ENCODE measurements around the gene TOP3B.

Gene TOP3B, protein sequence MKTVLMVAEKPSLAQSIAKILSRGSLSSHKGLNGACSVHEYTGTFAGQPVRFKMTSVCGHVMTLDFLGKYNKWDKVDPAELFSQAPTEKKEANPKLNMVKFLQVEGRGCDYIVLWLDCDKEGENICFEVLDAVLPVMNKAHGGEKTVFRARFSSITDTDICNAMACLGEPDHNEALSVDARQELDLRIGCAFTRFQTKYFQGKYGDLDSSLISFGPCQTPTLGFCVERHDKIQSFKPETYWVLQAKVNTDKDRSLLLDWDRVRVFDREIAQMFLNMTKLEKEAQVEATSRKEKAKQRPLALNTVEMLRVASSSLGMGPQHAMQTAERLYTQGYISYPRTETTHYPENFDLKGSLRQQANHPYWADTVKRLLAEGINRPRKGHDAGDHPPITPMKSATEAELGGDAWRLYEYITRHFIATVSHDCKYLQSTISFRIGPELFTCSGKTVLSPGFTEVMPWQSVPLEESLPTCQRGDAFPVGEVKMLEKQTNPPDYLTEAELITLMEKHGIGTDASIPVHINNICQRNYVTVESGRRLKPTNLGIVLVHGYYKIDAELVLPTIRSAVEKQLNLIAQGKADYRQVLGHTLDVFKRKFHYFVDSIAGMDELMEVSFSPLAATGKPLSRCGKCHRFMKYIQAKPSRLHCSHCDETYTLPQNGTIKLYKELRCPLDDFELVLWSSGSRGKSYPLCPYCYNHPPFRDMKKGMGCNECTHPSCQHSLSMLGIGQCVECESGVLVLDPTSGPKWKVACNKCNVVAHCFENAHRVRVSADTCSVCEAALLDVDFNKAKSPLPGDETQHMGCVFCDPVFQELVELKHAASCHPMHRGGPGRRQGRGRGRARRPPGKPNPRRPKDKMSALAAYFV

DNA sequence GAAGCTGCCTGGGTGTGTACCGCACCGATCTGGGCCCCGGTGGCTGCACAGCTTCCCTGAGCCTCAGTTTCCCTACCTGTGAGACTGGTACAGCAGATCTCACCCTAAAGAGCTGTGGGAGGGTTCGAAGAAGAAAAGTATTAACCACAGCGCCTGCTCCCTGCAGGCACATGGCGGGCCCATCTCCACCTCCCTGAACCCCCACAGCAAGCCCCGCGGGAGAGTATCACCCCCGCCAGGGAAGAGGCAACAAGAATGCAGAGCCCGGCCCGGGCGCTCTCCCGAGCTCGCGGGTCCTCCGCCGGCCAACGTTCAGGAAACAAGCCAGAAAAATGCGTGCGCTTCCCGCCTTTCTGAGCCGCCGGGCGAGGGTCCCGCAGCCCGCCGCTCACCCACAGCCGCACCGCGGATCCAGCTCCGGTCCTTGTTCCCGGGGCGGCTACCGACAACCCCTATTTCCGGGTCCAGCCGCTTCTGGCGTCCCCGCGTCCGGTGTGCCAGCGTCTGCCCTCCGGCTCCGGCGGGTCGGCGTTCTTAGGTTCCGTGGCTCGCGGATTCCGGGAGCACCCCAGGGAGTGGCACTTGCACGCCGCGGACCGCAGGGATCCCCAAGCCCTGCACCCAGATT, at the start of gene TOP3B:
TSS of gene TOP3B (minus strand) at position 450 of the 628 bp plus-strand sequence. CDS start 7,078 bp downstream, outside the sequence.
- DNase-seq (ENCODE audit: low read depth): peak; percentile 29

DNA sequence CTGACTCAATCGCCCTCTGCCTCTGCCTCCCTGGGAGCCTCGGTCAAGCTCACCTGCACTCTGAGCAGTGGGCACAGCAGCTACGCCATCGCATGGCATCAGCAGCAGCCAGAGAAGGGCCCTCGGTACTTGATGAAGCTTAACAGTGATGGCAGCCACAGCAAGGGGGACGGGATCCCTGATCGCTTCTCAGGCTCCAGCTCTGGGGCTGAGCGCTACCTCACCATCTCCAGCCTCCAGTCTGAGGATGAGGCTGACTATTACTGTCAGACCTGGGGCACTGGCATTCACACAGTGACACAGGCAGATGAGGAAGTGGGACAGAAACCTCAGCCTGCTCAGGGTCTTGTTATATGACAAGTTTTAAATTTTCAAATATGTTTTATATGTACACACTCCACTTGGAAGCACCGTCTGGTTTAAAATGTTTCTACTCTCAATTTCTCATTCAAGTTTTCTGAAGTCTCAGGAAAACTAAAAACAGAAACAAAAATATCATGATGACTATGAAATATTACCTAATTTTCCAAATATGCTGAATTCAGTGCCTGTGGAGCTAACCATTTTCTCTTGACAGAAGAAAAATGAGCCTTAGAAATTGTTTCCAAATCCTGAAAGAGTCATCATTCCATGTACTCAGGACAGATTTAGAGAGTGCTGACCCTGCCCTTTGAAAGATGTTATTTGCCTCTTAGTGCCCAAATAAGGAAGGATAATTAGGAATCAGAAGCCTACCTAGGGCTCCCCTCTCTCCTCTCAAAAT, 48.8 kb upstream of the TOP3B start:
- no peak for DNase-seq (ENCODE audit: low read depth)

DNA sequence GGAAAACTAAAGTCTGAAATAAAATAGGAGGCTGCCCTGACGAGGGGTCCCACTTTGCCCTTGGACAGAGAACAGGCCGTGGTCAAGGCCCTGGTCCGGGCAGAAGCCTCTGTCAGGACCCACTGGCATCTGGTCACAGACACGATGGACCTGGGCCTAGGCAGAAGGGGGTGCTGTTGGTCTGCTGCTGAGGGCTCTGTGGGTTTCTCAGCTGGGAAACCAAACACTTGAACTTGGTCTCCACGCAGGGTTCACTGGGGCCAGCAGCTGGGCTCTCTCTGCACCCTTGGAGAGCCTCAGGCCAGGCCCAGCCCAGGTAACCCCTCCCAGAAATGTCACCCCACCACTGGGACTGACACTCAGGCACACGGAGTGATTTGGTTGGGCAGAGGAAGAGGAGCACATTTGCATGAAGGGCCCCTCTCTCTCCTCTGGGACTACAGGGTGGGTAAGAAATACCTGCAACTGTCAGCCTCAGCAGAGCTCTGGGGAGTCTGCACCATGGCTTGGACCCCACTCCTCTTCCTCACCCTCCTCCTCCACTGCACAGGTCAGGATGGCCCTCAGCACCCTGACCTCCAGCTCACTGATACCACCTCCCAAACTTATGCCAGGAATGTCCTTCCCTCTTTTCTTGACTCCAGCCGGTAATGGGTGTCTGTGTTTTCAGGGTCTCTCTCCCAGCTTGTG, 48.1 kb upstream of the TOP3B start:
- DNase-seq (ENCODE audit: low read depth): no peak

DNA sequence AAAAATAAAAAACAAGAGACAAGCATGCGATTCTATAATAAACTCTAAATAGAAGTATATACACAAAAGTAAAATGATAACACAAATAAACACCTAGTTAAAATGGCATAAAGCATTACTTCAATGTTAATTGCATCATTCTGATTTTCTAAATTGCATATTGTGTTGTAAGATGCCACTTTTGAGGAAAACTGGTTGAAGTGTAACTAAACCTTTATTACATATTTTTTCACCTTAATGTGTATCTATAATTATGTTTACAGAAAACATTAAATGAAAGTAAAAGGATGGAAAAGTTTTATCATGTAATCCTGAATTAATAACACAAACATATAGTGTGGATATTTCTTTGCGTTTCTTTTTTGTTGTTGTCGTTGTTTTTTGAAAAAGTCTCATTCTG, 45.4 kb upstream of the TOP3B start:
- no peak for DNase-seq (ENCODE audit: low read depth)

DNA sequence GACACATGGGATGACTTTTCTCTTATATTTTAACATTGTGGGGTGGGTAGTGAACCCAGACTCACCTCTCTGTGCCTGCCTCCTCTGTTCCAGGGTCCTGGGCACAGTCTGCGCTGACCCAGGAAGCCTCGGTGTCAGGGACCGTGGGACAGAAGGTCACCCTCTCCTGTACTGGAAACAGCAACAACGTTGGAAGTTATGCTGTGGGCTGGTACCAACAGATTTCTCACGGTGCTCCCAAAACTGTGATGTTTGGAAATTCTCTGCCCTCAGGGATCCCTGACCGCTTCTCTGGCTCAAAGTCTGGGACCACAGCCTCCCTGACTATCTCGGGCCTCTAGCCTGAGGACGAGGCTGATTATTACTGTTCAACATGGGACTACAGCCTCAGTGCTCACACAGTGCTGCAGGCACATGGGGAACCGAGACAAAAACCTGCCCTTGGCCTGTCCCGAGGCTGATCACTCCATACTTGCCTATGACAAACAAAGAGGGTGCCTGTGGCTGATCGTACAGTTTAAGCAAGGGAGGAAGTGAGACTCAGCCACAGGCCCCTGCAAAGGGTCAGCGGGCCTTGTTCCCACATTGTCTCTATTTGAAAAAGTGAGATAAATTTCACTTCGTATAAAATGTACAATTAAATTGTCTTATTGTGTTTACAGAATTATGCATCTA, 43.7 kb upstream of the TOP3B start:
- DNase-seq (ENCODE audit: low read depth): no peak

DNA sequence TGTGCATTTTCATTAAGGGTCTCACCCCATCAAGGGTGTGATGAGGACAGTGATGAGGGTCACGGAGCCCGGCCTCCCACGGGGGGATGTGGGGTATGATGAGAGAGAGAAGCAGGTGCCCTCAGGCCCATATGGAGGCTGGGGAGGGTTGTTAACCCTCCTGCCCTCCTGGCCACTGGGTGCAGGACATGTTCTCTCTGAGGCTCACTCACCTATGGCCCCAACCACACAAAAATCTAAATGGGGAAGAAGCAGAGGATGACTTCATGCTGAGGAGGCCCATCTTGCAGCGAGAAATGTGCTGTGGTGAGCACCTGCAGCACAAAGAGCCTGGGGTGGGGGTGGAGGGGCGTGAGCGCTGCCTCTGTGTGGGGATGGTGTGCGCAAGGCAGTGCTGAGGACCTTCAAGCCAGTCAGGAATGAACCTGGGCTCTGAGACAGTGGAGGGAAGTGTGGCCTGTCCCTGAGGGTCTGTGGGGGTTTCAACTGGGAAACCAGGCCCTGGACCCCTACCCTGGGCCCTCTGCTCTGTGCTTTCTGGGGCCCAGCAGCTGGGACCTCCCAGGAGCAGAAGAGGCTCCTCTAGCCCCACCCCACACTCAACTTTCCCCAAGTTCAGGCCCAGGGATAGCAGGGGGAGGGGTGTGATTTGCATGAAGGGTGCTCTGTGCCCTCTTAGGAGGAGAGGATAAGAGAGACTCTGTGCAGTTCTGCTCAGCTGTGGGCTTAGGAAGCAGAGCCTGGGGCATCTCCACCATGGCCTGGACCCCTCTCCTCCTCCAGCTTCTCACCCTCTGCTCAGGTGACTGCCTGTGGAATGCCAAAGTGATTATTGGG, 43.0 kb upstream of the TOP3B start:
- DNase-seq (ENCODE audit: low read depth): no peak

DNA sequence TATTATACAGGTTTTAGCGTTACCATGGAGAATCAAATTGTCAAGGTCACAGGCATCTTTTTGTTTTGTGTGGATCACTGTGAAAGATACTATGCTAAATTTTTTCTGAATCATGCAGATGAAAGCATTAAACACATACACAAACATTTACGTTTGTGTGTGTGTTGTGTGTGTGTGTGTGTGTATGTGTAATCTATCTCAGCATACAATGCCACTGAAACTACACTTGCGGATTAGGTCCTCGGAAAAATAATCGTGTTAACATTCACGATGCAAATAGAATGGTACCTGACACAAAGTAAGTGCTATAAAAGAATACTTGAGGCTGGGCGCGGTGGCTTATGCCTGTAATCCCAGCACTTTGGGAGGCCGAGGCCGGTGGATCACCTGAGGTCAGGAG, 41.9 kb upstream of the TOP3B start:
- DNase-seq (ENCODE audit: low read depth): no peak

DNA sequence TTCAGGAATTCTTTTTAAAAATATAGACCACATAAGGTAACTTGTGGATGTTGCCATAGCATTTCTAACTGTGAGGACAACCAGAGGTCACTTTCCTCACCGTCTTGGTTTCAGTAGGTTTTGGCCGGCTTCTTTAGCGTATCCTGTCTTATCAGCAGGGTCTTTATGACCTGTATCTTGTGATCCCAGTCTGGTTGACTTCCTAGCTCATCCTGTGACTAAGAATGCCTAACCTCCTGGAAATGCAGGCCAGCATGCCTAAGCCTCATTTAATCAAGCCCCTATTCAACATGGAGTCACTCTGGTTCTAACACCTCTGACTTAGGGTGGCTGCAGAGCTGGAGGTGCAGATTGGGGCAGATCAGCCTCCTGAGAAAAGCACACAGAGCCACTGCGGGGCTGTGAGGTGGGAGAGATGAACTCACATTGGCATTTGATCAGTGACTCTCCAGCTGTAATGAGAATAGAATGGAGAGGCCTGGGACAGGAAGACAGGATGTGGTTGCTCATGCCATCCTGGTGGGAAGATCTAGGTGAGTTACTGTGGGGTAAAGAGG, 41.1 kb upstream of the TOP3B start:
- DNase-seq (ENCODE audit: low read depth): no peak

DNA sequence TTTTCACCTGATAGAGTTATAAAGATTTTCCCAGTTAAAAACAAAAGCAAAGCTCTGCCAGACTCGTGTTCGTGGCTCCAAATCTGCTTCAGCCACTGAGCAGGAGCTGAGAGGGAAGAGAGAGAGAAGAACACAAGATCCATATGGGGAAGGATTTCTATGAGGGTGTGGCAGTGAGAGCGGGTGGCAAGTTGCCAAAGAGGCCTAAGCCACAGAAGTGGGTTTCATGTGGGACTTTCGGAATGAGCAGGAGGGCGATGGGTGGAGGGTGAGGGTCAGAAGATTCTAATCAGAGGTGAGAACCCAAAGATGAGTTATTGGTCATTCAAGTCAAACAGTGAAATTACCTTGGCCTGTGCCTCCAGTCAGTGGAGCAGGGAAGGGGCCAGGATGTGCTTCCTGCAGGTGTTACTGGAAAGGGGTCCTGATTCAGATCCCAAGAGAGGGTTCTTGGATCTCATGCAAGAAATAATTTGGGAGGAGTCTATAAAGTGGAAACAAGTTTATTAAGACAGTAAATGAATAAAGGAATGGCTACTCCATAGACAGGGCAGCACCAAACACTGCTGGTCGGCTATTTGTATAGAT, 40.5 kb upstream of the TOP3B start:
- no peak for DNase-seq (ENCODE audit: low read depth)

DNA sequence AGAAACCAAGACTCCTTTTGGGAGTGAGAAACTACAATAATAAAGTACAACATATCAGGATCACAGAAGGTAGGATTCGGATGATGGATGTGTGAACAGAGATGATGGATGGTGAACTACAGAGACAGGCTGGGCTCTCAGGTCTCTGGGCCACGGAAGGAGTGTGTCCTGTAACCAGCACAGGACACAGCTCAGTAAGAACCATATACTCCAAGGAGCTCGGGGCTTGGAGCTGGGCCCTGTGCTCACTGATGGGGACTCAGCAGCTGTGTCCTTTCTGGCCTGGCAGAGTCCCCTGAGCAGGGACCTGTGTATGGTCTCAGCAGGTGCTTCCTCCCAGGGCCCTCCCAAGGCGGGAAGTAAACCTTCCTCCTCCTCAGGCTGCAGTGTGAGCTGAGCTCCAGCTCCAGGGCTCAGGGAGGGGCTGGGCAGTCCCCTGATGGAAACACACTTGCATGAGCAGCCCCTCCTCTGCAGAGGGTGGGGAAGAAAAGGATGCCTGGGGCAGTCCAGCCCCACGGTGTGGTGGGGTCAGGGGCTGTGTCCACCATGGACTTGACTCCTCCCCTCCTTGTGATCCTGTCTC, 39.8 kb upstream of the TOP3B start:
- no peak for DNase-seq (ENCODE audit: low read depth)

DNA sequence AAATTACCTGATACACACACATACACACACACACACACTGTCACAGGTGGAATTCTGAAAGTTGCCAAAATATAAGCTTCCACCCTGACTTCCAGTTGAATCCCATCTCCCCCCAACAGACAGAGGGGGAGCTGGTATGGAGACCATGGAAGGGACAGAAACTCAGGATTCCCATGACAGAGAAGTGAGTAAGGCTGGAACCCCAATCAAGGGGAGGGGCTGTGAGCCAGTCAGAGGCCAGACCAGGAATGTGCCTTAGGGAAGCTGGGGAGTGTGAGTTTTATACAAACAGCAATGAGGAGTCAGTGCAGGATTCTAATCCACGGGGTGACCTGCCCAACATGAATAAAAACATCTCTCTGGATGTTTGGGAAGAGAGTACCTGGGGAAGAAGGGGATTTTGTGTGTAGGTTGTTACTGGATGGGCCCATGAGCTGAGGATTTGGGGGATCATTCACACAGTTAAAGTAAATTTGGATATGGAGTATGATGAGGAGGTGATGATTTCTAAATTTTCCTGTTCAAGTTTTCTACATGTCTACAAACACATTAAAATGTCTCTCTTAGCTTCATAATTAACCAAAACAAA, 38.7 kb upstream of the TOP3B start:
- DNase-seq (ENCODE audit: low read depth): no peak

DNA sequence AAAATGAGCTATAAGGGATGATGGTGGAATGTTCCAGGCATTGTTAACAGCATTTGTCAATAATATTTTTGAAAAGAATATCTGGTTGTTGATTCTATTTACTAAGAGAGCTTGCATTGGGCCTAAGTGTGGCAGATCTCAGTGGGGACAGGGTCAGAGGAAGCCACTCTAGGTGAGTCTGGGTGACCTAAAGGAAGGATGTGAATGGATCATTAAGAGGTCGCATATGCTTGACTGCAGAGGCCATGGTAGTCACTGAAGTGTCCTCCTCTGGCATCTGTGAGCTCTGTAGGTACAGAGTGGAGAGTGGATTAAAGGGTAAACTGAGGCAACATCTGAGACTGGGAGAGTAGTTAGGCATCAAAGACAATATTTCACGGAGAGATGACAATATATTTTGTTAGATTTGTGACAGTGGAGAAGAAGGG, 37.9 kb upstream of the TOP3B start:
- no peak for DNase-seq (ENCODE audit: low read depth)

DNA sequence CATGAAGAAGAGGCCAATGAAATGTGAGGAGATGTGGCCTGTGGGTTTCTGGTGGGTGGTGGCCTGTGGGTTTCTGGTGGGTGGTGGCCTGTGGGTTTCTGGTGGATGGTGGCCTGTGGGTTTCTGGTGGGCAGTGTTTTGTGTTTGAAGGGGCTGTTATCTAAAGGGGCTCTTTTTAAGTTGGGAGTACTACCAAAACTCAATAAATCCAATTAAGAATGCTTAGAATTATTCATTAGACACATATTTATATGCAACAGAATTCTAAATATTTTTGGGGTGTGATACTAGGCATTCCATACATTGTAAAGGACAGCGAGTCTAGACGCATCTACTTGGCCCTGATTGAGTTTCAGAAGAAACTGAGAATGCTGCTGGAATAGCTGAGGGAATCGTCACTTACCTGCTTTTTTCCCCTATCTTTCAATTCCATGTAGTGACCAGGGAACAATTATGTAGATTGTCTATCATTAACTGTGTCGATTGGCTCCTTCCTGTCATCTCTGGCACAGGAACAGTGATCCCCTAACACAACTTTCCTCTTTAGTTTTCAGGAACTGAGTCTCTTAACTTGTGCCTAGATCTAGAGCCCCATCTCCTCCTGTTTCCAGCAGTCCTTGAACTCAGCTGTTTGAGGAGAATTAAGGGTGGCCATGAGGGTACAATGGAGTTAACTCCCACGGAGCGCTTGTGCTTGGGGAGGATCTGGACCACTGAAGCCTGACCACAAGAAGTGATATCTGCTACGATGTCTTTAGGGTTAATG, 37.3 kb upstream of the TOP3B start:
- DNase-seq (ENCODE audit: low read depth): no peak

DNA sequence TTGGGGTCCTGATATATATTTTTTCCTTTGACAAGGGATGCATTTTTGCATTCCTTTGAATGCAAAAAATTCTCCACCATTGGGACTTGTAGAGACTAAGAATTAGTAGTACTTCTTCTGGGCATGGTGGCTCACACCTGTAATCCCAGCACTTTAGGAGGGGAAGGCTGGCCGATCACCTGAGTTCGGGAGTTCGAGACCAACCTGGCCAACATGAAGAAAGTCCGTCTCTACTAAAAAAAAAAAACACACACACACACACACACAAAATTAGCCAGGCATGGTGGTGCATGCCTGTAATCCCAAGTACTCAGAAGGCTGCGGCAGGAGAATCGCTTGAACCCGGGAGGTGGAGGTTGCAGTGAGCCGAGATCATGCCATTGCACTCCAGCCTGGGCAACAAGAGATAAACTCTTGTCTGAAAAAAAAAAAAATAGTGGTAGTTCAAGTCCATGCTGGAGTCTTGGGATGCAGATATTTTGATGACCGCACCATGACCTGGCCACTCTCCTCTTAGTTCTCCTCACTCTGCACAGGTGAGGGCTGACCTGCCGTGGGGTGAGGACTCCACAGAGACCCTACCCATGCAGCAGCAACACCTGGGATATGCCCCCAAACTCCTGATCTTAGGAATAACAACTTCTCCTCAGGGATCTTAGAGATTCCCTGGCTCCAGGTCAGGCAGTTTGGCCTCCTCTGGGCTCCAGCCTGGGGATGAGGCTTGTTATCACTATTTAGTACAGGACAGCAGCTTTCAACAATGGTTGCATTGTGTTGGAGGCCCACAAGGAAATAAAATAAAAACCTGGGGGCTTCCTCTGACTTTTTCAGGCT, 36.5 kb upstream of the TOP3B start:
- no peak for DNase-seq (ENCODE audit: low read depth)

DNA sequence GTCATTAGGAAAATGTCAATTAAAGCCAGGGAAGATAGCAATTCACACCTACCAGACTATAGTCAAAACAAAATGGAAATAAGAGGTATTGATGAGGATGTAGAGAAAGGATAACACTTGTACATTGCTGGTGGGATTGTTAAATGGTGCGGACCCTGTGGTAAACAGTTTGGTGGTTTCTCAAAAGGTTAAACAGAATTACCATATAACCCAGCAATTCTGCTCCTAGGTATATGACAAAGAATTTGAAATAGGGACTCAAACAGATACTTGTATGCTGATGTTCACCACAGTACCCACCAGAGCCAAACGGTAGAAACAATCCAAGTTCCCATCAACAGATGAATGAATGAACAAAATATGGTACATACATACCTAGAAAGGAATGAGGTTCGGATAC, 33.0 kb upstream of the TOP3B start:
- no peak for DNase-seq (ENCODE audit: low read depth)

DNA sequence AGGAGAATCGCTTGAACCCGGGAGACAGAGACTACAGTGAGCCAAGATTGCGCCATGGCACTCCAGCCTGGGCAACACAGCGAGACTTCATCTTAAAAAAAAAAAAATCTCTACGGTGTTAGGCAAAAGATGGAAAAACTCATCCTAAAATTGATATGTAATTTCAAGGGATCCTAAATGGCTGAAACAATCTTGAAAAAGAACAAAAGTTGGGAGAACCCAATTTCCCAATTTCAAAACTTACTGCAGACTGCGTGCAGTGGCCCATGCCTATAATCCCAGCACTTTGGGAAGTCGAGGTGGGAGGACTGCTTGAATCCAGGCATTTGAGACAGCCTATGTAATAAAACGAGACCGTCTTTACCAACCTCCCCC, 31.7 kb upstream of the TOP3B start:
- DNase-seq (ENCODE audit: low read depth): no peak
